K562 (cell line): ENCODE measurements around the gene KCNQ4. TPM values are rescaled to one million over a fixed set of nuclear protein-coding genes. Genes with fewer than 3 reads are reported as not detected.

Experiments
- CC2D1A ChIP-seq: fragments of 450-650 bp; IDR thresholded peaks from 2 replicates; pipeline ENCODE4 v1.6.1; 2017; ENCODE audit warnings: mild to moderate bottlenecking
- DNMT1 ChIP-seq: fragments of 450-650 bp; IDR thresholded peaks from 2 replicates; pipeline ENCODE4 v1.6.1; 2016; ENCODE audit warnings: antibody characterized with exemption, mild to moderate bottlenecking
- KAT2B ChIP-seq: IDR thresholded peaks from one replicate; pipeline ENCODE4 v1.6.1; 2012; ENCODE audit warnings: low read depth, mild to moderate bottlenecking, control low read depth, inconsistent platforms, low read length, moderate library complexity
- MEF2D ChIP-seq: conservative IDR thresholded peaks from 2 replicates; pipeline ENCODE4 v1.6.1; 2016; ENCODE audit warnings: low read depth, missing genetic modification characterization, missing compliant biosample characterization
- SMAD2 ChIP-seq: fragments of 150-350 bp; IDR thresholded peaks from 2 replicates; pipeline ENCODE4 v1.6.1; 2014; ENCODE audit warnings: low read depth, mild to moderate bottlenecking, low read length
- TCF7L2 ChIP-seq: fragments of 150-350 bp; IDR thresholded peaks from 2 replicates; pipeline ENCODE4 v1.6.1; 2016; ENCODE audit warnings: low read depth, mild to moderate bottlenecking, low read length, moderate library complexity
- polyA plus RNA-seq, 8 experiments: library from polyadenylated mRNA; depleted of rRNA in 4 of 8; stranded (reverse) in 5 of 8; unstranded in 3 of 8; fragments of >200 nt; fragmentation: Nextera tagmentation in 2 of 8; fragmentation: Illumina TruSeq in 1 of 8; extraction: Ambion mirVana in 2 of 8; extraction: Trizol in 1 of 8; gene quantifications; 2 replicates each; pipeline versions ENCODE4 v1.2.1 to v1.2.3, GENCODE V29; 2011 to 2014; ENCODE audit warnings: inconsistent platforms in 1 of 8, missing spikeins in 1 of 8
- total RNA-seq, 7 experiments: library from RNA; depleted of rRNA in 6 of 7; stranded (reverse); fragments of >200 nt in 6 of 7; fragmentation: Illumina TruSeq in 2 of 7; extraction: Trizol in 2 of 7; gene quantifications; 2 replicates each; pipeline versions ENCODE4 v1.2.1 to v1.2.3, GENCODE V29; 2011 to 2021; ENCODE audit warnings: low replicate concordance in 1 of 7
- TF ChIP-seq, protein P1 (sequence below): sonication (generic); formaldehyde crosslinking; IDR thresholded peaks from 2 replicates; pipeline ENCODE4 v1.4.0; 2020; ENCODE audit warnings: mild to moderate bottlenecking, missing genetic modification reagents
- TF ChIP-seq, protein P2 (sequence below): fragments of 250-450 bp; sonication (Bioruptor Pico); IDR thresholded peaks from 2 replicates; pipeline ENCODE4 v1.5.0; 2021
- TF ChIP-seq, protein P3 (sequence below): fragments of 450-650 bp; IDR thresholded peaks from 2 replicates; pipeline ENCODE4 v1.6.1; 2016; ENCODE audit warnings: missing biosample characterization, missing genetic modification characterization

Gene KCNQ4
- total and polyA plus RNA-seq, 9 of the 15 experiments (the other 6 are each of a cell fraction or from before 2014, with no cell fraction given): 0.07 to 4.1 (median 0.79) TPM

DNA sequence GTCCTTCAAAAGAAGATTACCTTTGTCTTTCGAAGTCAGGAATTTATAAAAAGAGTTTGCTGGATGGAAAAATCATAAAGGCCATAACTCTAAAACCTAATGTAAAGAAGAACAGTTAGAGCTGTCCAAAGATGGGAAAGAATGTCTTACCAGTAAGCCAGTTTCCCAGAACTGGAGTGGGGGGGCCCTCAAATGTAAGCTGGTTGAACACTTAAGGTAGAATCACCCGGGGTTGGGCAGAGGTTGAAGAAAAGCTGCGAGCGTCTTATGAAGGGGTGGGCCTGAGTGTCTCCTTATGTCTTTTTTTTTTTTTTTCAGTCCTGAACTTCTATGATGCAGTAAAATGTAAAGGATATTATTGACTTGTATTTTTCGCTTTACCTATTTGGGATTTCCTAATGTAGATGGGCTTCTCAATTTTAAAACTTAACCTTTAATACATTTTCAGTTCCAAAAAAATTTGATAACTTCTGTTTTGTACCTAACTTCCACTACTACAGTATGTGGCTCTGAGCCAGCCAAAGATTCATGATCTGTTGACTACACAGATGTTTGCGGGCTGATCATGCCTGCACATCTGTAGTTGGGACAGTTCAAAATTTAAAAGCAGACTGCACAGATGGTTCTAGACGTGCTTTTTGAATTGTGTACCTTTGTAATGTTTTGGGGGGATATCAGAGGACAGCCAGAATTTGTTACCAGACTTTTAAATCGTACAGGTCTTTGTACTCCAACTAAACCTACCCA is 48.5 kb upstream of the KCNQ4 start (continued):
- TF ChIP-seq, protein P1, sequence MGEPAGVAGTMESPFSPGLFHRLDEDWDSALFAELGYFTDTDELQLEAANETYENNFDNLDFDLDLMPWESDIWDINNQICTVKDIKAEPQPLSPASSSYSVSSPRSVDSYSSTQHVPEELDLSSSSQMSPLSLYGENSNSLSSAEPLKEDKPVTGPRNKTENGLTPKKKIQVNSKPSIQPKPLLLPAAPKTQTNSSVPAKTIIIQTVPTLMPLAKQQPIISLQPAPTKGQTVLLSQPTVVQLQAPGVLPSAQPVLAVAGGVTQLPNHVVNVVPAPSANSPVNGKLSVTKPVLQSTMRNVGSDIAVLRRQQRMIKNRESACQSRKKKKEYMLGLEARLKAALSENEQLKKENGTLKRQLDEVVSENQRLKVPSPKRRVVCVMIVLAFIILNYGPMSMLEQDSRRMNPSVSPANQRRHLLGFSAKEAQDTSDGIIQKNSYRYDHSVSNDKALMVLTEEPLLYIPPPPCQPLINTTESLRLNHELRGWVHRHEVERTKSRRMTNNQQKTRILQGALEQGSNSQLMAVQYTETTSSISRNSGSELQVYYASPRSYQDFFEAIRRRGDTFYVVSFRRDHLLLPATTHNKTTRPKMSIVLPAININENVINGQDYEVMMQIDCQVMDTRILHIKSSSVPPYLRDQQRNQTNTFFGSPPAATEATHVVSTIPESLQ (CRISPR knock-in tag): no peak
- TF ChIP-seq TCF7L2 (no peak), DNMT1 (no peak), MEF2D (no peak), KAT2B (no peak), CC2D1A (no peak), SMAD2 (no peak)
- TF ChIP-seq, protein P2, sequence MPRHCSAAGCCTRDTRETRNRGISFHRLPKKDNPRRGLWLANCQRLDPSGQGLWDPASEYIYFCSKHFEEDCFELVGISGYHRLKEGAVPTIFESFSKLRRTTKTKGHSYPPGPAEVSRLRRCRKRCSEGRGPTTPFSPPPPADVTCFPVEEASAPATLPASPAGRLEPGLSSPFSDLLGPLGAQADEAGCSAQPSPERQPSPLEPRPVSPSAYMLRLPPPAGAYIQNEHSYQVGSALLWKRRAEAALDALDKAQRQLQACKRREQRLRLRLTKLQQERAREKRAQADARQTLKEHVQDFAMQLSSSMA (CRISPR knock-in tag): no peak
- TF ChIP-seq, protein P3, sequence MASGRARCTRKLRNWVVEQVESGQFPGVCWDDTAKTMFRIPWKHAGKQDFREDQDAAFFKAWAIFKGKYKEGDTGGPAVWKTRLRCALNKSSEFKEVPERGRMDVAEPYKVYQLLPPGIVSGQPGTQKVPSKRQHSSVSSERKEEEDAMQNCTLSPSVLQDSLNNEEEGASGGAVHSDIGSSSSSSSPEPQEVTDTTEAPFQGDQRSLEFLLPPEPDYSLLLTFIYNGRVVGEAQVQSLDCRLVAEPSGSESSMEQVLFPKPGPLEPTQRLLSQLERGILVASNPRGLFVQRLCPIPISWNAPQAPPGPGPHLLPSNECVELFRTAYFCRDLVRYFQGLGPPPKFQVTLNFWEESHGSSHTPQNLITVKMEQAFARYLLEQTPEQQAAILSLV (tag): no peak
- TF ChIP-seq, all 486 proteins: peak for 9
